ENCODE data around the gene IFNE. TPM values are rescaled to one million over a fixed set of nuclear protein-coding genes. Genes with fewer than 3 reads are reported as not detected.

Gene IFNE
- total RNA-seq, 1 donor from 2014 or later, result not detected

DNA sequence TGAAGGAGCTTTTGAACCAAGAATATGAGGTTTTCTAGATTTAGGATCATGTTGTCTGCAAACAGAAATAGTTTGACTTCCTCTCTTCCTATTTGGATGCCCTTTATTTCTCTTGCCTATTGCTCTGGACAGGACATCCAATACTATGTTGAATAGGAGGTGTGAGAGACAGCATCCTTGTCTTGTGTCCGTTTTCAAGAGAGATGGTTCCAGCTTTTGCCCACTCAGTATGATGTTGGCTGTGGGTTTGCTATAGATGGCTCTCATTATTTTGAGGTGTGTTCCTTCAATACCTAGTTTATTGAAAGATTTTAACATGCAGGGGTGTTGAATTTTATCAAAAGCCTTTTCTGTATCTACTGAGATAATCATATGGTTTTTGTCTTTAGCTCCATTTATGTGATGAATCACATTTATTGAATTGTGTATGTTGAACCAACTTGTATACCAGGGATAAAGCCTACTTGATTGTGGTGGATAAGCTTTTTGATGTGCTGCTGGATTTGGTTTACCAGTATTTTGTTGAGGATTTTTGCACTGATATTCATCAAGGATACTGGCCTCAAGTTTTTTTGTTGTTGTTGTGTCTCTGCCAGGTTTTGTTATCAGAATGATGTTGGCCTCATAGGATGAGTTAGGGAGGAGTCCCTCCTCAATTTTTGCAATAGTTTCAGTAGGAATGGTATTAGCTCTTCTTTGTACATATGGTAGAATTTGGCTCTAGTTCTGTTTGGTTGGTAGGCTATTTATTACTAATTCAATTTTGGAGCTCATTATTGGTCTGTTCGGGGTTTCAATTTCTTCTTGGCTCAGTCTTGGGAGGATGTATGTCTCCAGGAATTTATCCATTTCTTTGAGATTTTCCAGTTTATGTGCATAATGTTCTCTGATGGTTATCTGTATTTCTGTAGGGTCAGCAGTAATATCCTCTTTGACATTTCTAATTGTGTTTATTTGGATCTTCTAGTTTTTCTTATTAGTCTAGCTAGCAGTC, 41.2 kb upstream of the IFNE start:
- Mint-ChIP-seq H3K27ac (ENCODE audit: unreplicated experiment) (no peak overlapping the region), H3K4me1 (ENCODE audit: unreplicated experiment) (no peaks in the 10 kb centered on the region), H3K36me3 (ENCODE audit: unreplicated experiment) (no peaks in the 10 kb centered on the region), H3K9me3 (ENCODE audit: unreplicated experiment) (no peaks in the 10 kb centered on the region), H3K4me3 (ENCODE audit: unreplicated experiment) (no peak overlapping the region), H3K27me3 (ENCODE audit: unreplicated experiment) (peaks cover 12% of the 10 kb centered on the region)
- TF ChIP-seq, protein P1, sequence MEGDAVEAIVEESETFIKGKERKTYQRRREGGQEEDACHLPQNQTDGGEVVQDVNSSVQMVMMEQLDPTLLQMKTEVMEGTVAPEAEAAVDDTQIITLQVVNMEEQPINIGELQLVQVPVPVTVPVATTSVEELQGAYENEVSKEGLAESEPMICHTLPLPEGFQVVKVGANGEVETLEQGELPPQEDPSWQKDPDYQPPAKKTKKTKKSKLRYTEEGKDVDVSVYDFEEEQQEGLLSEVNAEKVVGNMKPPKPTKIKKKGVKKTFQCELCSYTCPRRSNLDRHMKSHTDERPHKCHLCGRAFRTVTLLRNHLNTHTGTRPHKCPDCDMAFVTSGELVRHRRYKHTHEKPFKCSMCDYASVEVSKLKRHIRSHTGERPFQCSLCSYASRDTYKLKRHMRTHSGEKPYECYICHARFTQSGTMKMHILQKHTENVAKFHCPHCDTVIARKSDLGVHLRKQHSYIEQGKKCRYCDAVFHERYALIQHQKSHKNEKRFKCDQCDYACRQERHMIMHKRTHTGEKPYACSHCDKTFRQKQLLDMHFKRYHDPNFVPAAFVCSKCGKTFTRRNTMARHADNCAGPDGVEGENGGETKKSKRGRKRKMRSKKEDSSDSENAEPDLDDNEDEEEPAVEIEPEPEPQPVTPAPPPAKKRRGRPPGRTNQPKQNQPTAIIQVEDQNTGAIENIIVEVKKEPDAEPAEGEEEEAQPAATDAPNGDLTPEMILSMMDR (IDR thresholded peaks at IDR 0.05), result no peak
- no peak for DNase-seq (ENCODE audit: extremely low spot score, unreplicated experiment)

- H3K4me1 Mint-ChIP-seq (ENCODE audit: unreplicated experiment), result no peaks in the 10 kb centered on the region
- TF ChIP-seq, protein P1 (IDR thresholded peaks at IDR 0.05), result no peak
- peaks cover 12% of the 10 kb centered on the region for H3K27me3 Mint-ChIP-seq (ENCODE audit: unreplicated experiment)
- H3K9me3 Mint-ChIP-seq (ENCODE audit: unreplicated experiment), result no peaks in the 10 kb centered on the region
- H3K4me3 Mint-ChIP-seq (ENCODE audit: unreplicated experiment), result no peak overlapping the region
- no peak overlapping the region for H3K27ac Mint-ChIP-seq (ENCODE audit: unreplicated experiment)
- DNase-seq (ENCODE audit: extremely low spot score, unreplicated experiment), result no peak
- no peaks in the 10 kb centered on the region for H3K36me3 Mint-ChIP-seq (ENCODE audit: unreplicated experiment)
Measured at GRCh38 chr9:21522348-21522747, 40.2 kb upstream of the IFNE start.

- TF ChIP-seq, protein P1 (IDR thresholded peaks at IDR 0.05), result no peak
- Mint-ChIP-seq H3K4me1 (ENCODE audit: unreplicated experiment) (no peaks in the 10 kb centered on the region), H3K27me3 (ENCODE audit: unreplicated experiment) (peaks cover 12% of the 10 kb centered on the region), H3K4me3 (ENCODE audit: unreplicated experiment) (no peak overlapping the region), H3K9me3 (ENCODE audit: unreplicated experiment) (no peaks in the 10 kb centered on the region), H3K36me3 (ENCODE audit: unreplicated experiment) (no peaks in the 10 kb centered on the region), H3K27ac (ENCODE audit: unreplicated experiment) (no peak overlapping the region)
- no peak for DNase-seq (ENCODE audit: extremely low spot score, unreplicated experiment)
Measured at GRCh38 chr9:21521448-21521847, 39.3 kb upstream of the IFNE start.

- H3K36me3 Mint-ChIP-seq (ENCODE audit: unreplicated experiment), result no peaks in the 10 kb centered on the region
- H3K4me3 Mint-ChIP-seq (ENCODE audit: unreplicated experiment), result no peak overlapping the region
- no peaks in the 10 kb centered on the region for H3K4me1 Mint-ChIP-seq (ENCODE audit: unreplicated experiment)
- no peak for DNase-seq (ENCODE audit: extremely low spot score, unreplicated experiment)
- no peaks in the 10 kb centered on the region for H3K9me3 Mint-ChIP-seq (ENCODE audit: unreplicated experiment)
- peaks cover 7% of the 10 kb centered on the region for H3K27me3 Mint-ChIP-seq (ENCODE audit: unreplicated experiment)
- TF ChIP-seq, protein P1 (IDR thresholded peaks at IDR 0.05), result no peak
- H3K27ac Mint-ChIP-seq (ENCODE audit: unreplicated experiment), result no peak overlapping the region
Measured at GRCh38 chr9:21520501-21521228, 38.6 kb upstream of the IFNE start.
